Measurements from ENCODE around the gene RASAL2. TPM values are rescaled to one million over a fixed set of nuclear protein-coding genes. Genes with fewer than 3 reads are reported as not detected.

Gene RASAL2
- total and polyA plus RNA-seq, 2 of the 4 experiments (the other 2 are of a cell fraction): 13.1 to 20.6 TPM

- H3K18ac ChIP-seq (ENCODE audit: low read depth, low read length): no peak overlapping the region
- peak overlapping the region in 1 of 2 experiments; percentile 13; a peak in 1 of 4 replicates for H4K8ac ChIP-seq (ENCODE audit: low read depth in 2 of 2, low read length in 2 of 2)
- peak overlapping the region; percentile 51; the same call in 1 of the 2 replicates for H2BK120ac ChIP-seq (ENCODE audit: low read depth, low read length)
- H4K91ac ChIP-seq (ENCODE audit: insufficient read depth, low read depth, low read length): no peak overlapping the region
- WGBS, 2 experiments (ENCODE audit: extremely low coverage in 2 of 2, insufficient read length in 1 of 2): no CpG with 5 or more reads among the region's 4 CpGs
- in situ Hi-C loops (cut with MboI; ENCODE audit: low sequenced_read_pairs): no loop called here
- H3K9me3 ChIP-seq (ENCODE audit: control insufficient read depth, insufficient read depth, low read length): no peaks in the 10 kb centered on the region
- no peak overlapping the region for H4K5ac ChIP-seq (ENCODE audit: low read depth, low read length)
- H3K14ac ChIP-seq (replicated peaks; ENCODE audit: low read depth, low read length): no peak overlapping the region
- H2AK5ac ChIP-seq (ENCODE audit: low read depth, low read length): peak overlapping the region; percentile 23; the same call in 1 of the 2 replicates
- no peak overlapping the region for H3K23ac ChIP-seq (ENCODE audit: low read depth, low read length)
- no peak overlapping the region for H2AK9ac ChIP-seq (replicated peaks; ENCODE audit: low read depth, low read length, poor library complexity)
- H3K36me3 ChIP-seq (ENCODE audit: control insufficient read depth, insufficient read depth, low read length): no peaks in the 10 kb centered on the region
- ATAC-seq (ENCODE audit: low read depth) (no peak), DNase-seq (no peak)
- ChIA-PET POLR2A (ENCODE audit: unreplicated experiment) (no interaction called here), CTCF (interaction anchor here (1.4 kb wide), 1 partner anchor 12 kb away, joined by 3 read pairs; no protein-coding TSS in a partner anchor)
- no peak overlapping the region for H3K9ac ChIP-seq (ENCODE audit: low read depth, low read length)
- intact Hi-C loops (cut with micrococcal nuclease): no loop called here
- no peak overlapping the region for H3K56ac ChIP-seq (ENCODE audit: extremely low read depth, insufficient read depth, low read length)
- no peak overlapping the region for H2AFZ ChIP-seq (replicated peaks; ENCODE audit: low read length, poor library complexity)
- no peaks in the 10 kb centered on the region for H4K20me1 ChIP-seq (ENCODE audit: insufficient read depth, low read length)
- H3K4me1 ChIP-seq (ENCODE audit: control insufficient read depth, insufficient read depth, low read length): peaks cover 5% of the 10 kb centered on the region
- no peak overlapping the region for H2BK15ac ChIP-seq (ENCODE audit: low read depth, low read length)
- no peak overlapping the region for H3K4ac ChIP-seq (ENCODE audit: low read depth, low read length)
- H3K9me1 ChIP-seq (ENCODE audit: insufficient read depth, low read length): peaks cover 3% of the 10 kb centered on the region; the same call in 1 of the 2 replicates
- peaks cover 27 to 36% of the 10 kb centered on the region in 2 experiments for H3K79me1 ChIP-seq (ENCODE audit: low read depth in 1 of 2, low read length in 2 of 2)
- dilution Hi-C loops (cut with HindIII; ENCODE audit: low sequenced_read_pairs, unreplicated experiment): no loop called here
- H3K27me3 ChIP-seq (ENCODE audit: control insufficient read depth, insufficient read depth, low read length): no peaks in the 10 kb centered on the region
- no peak overlapping the region for H3K27ac ChIP-seq (ENCODE audit: insufficient read depth, low read length)
- BruUV-seq (replicated peaks): no TSS peak
- no peak overlapping the region for H2BK20ac ChIP-seq (ENCODE audit: low read depth, low read length)
- no peak overlapping the region for H3K4me3 ChIP-seq (ENCODE audit: insufficient read depth, low read depth, low read length)
- no peak overlapping the region for H2BK5ac ChIP-seq (ENCODE audit: low read depth, low read length, poor library complexity, severe bottlenecking)
- no peak overlapping the region for H3K4me2 ChIP-seq (ENCODE audit: low read depth, low read length)
- no peak for TF ChIP-seq ELK1 (IDR thresholded peaks at IDR 0.05; ENCODE audit: borderline replicate concordance, low read depth, low read length)
- no peak for TF ChIP-seq RAD21 (IDR thresholded peaks at IDR 0.05; ENCODE audit: low read length)
- no peak for TF ChIP-seq MAZ (IDR thresholded peaks at IDR 0.05; ENCODE audit: borderline replicate concordance, low read depth, low read length)
- TF ChIP-seq RCOR1 (IDR thresholded peaks at IDR 0.05; ENCODE audit: insufficient replicate concordance, low read length): no peak
- no peak for TF ChIP-seq MAFK (IDR thresholded peaks at IDR 0.05; ENCODE audit: low read depth, low read length)
- no peak for TF ChIP-seq NFE2L2 (IDR thresholded peaks at IDR 0.05; ENCODE audit: low read depth, low read length)
- no peak for TF ChIP-seq CHD1 (IDR thresholded peaks at IDR 0.05; ENCODE audit: low read depth, low read length)
- no peak for TF ChIP-seq CTCF (conservative IDR thresholded peaks at IDR 0.05; ENCODE audit: low read depth, low read length)
These were observed 172.7 kb downstream of the RASAL2 start for GRCh38 chr1:178266619-178267066.
